PC-9 (cell line): ENCODE measurements around the gene HES3.

Experiments used
- EZH2 ChIP-seq: fragments of 200-600 bp; sonication (generic); IDR thresholded peaks from 2 replicates; pipeline ENCODE4 v1.8.0; 2017; ENCODE audit warnings: antibody characterized with exemption, low read depth
- TF ChIP-seq, protein P1 (sequence below): fragments of 200-600 bp; sonication (generic); conservative IDR thresholded peaks from 2 replicates; pipeline ENCODE4 v1.6.1; 2017; ENCODE audit warnings: mixed run types, antibody characterized with exemption, mild to moderate bottlenecking, moderate library complexity

DNA sequence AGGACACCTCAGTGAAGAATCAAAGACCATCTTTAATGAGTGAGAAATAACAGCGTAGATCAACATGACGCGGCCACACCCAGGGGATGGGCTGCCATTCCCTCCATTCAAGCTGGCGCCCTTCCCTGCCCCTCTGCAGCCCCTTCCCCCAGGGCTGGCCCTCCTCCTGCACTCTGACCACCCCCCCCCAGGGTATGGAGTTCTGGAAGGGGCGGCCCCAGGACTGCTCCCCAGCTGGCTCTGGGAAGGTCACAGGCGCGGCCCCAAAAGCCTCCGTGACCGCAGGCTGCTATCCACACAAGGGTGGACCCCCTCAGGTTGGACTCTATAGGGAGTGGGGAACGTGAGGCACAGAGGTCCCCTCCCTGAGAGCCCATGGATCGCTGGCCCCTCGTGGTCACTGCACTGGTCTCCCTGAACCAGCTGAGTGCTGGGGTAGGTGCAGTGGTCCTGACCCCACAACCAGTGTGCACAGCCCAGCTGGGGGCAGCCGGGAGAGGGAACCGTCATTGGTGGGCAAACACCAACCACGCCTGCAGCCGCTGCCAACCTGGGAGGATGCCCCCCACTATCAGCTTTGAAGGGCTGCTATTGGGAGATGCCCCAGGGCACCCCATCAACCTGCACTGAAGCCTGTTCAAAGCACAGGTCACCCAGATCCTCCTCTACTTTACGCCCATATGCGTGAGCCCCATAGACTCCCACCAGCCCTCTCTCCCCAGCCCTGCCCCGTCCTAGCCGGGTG is 33.0 kb downstream of the HES3 start:
- TF ChIP-seq, protein P1, sequence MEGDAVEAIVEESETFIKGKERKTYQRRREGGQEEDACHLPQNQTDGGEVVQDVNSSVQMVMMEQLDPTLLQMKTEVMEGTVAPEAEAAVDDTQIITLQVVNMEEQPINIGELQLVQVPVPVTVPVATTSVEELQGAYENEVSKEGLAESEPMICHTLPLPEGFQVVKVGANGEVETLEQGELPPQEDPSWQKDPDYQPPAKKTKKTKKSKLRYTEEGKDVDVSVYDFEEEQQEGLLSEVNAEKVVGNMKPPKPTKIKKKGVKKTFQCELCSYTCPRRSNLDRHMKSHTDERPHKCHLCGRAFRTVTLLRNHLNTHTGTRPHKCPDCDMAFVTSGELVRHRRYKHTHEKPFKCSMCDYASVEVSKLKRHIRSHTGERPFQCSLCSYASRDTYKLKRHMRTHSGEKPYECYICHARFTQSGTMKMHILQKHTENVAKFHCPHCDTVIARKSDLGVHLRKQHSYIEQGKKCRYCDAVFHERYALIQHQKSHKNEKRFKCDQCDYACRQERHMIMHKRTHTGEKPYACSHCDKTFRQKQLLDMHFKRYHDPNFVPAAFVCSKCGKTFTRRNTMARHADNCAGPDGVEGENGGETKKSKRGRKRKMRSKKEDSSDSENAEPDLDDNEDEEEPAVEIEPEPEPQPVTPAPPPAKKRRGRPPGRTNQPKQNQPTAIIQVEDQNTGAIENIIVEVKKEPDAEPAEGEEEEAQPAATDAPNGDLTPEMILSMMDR: no peak
- no peak for TF ChIP-seq EZH2
